ENCODE results near the gene FRAT1. TPM values are rescaled to one million over a fixed set of nuclear protein-coding genes. Genes with fewer than 3 reads are reported as not detected.
A peak's percentile ranks its signal among the peaks of the same experiment; 100 is the strongest.

Gene FRAT1
- total RNA-seq, 4 donors from 2014 or later: 5.3 to 8.7 (median 6.6) TPM

DNA sequence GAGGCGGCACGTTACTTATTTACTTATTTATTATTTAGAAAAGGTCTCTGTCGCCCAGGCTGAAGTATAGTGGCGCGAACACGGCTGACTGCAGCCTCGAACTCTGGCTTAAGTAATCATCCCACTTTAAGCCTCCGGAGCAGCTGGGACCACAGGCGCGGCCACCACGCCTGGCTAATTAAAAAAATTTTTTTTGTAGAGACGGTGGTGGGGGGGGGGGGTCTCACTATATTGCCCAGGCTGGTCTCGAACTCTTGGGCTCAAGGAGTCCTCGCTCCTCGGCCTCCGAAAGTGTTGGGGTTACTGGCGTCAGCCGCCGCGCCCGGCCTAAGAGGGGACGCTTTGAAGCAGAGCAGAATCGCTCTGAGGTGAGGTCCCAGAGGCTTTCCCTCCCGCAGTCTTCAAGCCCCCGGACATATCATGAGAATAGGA lies 16.1 kb downstream of the FRAT1 start:
- H3K4me1 ChIP-seq: peaks cover 31 to 46% of the 10 kb centered on the region in 2 donors
- 3 to 6% methylated on average over 19 to 25 of the region's 25 CpGs for WGBS, 2 donors
- H3K9me3 ChIP-seq: no peaks in the 10 kb centered on the region
- peak overlapping the region in 2 of 3 donors; percentile 84 to 89 for H3K4me3 ChIP-seq (replicated peaks in 1 of 3)
- no peaks in the 10 kb centered on the region for H3K27me3 ChIP-seq
- TF ChIP-seq, protein P1, sequence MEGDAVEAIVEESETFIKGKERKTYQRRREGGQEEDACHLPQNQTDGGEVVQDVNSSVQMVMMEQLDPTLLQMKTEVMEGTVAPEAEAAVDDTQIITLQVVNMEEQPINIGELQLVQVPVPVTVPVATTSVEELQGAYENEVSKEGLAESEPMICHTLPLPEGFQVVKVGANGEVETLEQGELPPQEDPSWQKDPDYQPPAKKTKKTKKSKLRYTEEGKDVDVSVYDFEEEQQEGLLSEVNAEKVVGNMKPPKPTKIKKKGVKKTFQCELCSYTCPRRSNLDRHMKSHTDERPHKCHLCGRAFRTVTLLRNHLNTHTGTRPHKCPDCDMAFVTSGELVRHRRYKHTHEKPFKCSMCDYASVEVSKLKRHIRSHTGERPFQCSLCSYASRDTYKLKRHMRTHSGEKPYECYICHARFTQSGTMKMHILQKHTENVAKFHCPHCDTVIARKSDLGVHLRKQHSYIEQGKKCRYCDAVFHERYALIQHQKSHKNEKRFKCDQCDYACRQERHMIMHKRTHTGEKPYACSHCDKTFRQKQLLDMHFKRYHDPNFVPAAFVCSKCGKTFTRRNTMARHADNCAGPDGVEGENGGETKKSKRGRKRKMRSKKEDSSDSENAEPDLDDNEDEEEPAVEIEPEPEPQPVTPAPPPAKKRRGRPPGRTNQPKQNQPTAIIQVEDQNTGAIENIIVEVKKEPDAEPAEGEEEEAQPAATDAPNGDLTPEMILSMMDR (IDR thresholded peaks at IDR 0.05): no peak
- TF ChIP-seq POLR2A (IDR thresholded peaks at IDR 0.05): no peak
- H3K27ac ChIP-seq: peak overlapping the region; percentile 87 to 92 (median 89)
- no peaks in the 10 kb centered on the region for H3K36me3 ChIP-seq
- intact Hi-C loops (cut with DNase I): loop anchor here (10.0 kb wide), 1 partner anchor 50 kb away; no protein-coding TSS in a partner anchor
- DNase-seq: no peak

DNA sequence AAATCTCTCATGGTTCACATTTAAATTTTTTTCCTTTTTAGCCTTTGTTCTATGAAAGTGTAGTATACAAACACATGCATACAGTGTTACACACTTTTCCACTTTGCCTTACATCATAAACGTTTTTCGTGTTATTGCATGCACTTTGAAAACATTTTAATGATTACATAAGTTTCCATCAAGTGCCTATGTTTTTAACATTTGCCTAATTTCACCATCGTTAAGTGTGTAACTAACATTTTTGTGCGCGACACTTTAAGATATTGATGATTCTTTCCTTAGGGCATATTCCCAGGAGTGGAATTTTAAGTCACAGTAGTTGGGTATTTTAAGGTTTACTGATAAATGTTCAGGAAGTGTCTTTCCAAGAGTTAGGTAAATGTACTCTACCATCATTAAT lies 16.9 kb downstream of the FRAT1 start:
- Histone ChIP-seq H3K36me3 (no peaks in the 10 kb centered on the region), H3K27me3 (no peaks in the 10 kb centered on the region), H3K27ac (no peak overlapping the region), H3K4me1 (peaks cover 27 to 38% of the 10 kb centered on the region in 2 donors), H3K4me3 (replicated peaks in 1 of 3) (no peak overlapping the region), H3K9me3 (no peaks in the 10 kb centered on the region)
- DNase-seq: no peak
- 72 to 78% methylated on average over 5 of the region's 5 CpGs for WGBS, 2 donors
- TF ChIP-seq, protein P1 (IDR thresholded peaks at IDR 0.05): no peak
- TF ChIP-seq POLR2A (IDR thresholded peaks at IDR 0.05): no peak
- intact Hi-C loops (cut with DNase I): loop anchor here (10.0 kb wide), 1 partner anchor 51 kb away; no protein-coding TSS in a partner anchor

DNA sequence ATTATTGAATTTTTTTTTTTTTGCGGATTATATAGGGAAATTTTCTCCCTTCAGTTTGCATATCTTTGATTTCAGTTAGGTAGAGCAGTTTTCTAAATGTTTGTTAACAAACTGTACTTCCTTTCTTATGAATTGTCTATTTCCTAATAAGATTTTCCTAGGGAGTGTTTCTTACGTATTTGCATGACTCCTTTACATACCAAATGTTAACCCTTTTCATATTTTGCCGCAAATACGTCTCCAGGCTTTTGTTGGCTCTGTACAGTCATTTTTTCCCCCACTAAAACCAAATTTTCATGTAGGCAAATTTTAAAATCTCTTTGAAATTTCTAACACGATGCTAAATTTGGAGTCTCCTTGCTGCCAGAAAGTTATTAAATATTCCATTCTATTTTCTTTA lies 17.4 kb downstream of the FRAT1 start:
- Histone ChIP-seq H3K9me3 (no peaks in the 10 kb centered on the region), H3K27me3 (no peaks in the 10 kb centered on the region), H3K36me3 (no peaks in the 10 kb centered on the region), H3K4me3 (replicated peaks in 1 of 3) (no peak overlapping the region), H3K27ac (no peak overlapping the region), H3K4me1 (peaks cover 23 to 34% of the 10 kb centered on the region in 2 donors)
- WGBS, 2 donors: 49 to 66% methylated on average over 5 of the region's 5 CpGs
- TF ChIP-seq, protein P1 (IDR thresholded peaks at IDR 0.05): no peak
- no peak for TF ChIP-seq POLR2A (IDR thresholded peaks at IDR 0.05)
- intact Hi-C loops (cut with DNase I): loop anchor here (10.0 kb wide), 1 partner anchor 52 kb away; no protein-coding TSS in a partner anchor
- no peak for DNase-seq

DNA sequence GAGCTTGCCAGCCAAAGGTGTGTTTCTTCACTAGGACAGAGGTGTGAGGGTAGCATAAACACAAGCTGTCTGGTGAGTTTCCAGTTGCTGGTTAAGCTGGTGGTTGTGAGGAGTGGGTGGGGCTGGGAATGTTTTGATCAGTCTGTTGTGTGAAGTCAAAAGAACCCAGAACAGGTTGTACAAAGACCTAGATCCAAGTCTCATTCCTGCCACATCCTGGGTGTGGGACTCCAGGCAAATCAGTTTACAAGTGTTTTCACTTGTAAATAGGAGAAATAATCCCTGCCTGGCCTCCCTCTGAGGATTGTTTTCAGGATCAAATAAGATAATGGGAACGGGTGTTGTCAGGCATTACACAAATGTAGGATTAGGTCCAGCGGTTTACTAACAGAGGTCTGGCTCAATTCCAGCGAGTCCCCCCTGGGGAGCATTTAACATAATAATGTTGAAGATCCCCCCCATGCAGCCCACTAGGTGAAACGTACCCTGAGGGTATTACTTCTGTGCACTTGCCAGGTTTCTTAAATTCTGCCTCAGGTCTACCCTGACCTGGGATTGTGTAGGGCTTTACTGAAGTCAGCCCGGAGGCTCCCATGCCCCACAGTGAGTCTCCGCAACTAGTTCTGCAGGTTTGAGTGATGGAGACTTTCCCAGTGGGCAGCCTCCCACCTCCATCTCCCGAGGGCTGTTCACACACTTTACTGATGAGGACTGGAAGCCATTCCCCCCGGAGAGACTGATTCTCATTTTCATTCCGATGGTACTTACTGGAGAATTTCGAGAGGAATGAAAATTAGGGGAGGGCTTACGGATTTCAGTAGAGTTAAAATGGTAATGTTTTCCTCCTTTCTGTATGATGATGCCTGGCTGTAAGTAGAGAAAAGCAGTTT lies 18.1 kb downstream of the FRAT1 start:
- no peaks in the 10 kb centered on the region for H3K36me3 ChIP-seq
- H3K4me3 ChIP-seq (replicated peaks in 1 of 3): no peak overlapping the region
- intact Hi-C loops (cut with DNase I): loop anchor here (10.0 kb wide), 1 partner anchor 52 kb away; no protein-coding TSS in a partner anchor
- 8 to 16% methylated on average over 8 to 11 of the region's 11 CpGs for WGBS, 2 donors
- peak overlapping the region in 1 of 3 donors; percentile 25 for H3K27ac ChIP-seq
- no peaks in the 10 kb centered on the region for H3K27me3 ChIP-seq
- peak; percentile 64 to 72 for DNase-seq
- TF ChIP-seq, protein P1 (IDR thresholded peaks at IDR 0.05): no peak
- TF ChIP-seq POLR2A (IDR thresholded peaks at IDR 0.05): no peak
- H3K9me3 ChIP-seq: no peaks in the 10 kb centered on the region
- H3K4me1 ChIP-seq: peaks cover 15 to 27% of the 10 kb centered on the region in 2 donors

DNA sequence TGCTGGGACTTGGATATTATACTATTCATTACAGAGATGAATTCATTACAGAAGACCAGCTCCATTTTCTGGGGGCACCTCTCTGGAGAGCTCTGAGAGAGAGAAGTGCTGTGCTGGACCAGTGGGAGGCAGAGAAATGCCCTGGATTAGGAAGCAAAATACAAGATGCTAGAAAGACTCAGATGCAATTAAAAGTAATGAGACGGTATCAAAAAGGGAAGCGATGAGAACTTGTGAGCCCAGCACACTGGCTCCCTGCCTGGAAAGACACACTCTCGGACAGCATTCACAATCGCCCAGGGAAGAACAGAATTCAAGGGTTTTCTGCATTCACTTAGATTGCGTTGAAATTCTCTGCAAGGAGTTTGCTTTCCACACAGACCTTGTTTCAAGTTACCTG lies 19.0 kb downstream of the FRAT1 start:
- Histone ChIP-seq H3K4me1 (peaks cover 11 to 25% of the 10 kb centered on the region in 2 donors), H3K36me3 (no peaks in the 10 kb centered on the region), H3K9me3 (no peaks in the 10 kb centered on the region), H3K27me3 (no peaks in the 10 kb centered on the region), H3K4me3 (replicated peaks in 1 of 3) (no peak overlapping the region), H3K27ac (no peak overlapping the region)
- no peak for TF ChIP-seq POLR2A (IDR thresholded peaks at IDR 0.05)
- TF ChIP-seq, protein P1 (IDR thresholded peaks at IDR 0.05): no peak
- WGBS, 2 donors: 25 to 47% methylated on average over 5 of the region's 5 CpGs
- DNase-seq: no peak
- intact Hi-C loops (cut with DNase I): loop anchor here (10.0 kb wide), 1 partner anchor 53 kb away; no protein-coding TSS in a partner anchor
